Activated CD8-positive, alpha-beta memory T cell treated with anti-CD3 and anti-CD28 coated beads for 1 hour (primary cell): Measurements from ENCODE around the gene SPATA20.

Source experiments
- DNase-seq, 2 donors: peaks; one replicate each; pipeline ENCODE4 v3.0.0-alpha.2; 2020; ENCODE audit warnings: low read depth in 1 of 2; ENCODE audit errors: extremely low read depth in 1 of 2

Gene SPATA20

DNA sequence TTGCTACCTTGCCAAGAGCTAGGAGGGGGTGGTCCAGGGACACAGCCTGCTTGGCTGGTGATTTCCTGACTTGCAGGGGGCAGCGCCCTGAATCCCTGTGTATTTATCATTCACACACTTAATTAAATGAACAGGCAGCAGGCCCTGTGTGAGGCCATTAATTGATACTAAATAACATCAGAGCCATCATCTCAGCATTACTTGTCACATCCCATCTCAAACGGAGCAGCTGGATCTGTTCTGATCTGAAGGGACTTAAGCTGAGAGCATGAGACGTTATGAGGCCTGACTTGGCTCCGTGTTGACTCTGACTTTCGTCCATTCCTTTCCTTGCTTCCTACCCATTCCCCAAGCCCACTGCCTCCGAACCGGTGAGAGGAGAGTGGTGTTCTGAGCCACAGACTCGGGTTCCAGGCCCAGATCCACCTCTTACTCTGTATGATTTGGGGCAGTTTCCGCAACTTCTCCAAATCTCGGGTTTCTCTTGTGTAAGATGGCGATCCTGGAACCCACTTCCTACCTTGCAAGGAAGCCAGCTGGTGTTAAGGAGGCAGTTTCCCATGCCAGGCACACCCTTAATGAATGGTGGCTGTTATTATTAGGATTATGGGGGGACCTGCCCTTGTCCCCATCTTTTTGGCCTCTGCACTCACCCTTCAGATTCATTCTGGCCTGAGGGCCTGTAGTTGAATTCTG lies 47.3 kb downstream of the SPATA20 start:
- DNase-seq, result no peak

GRCh38 chr17:50594892-50595291 lies 47.9 kb downstream of the SPATA20 start:
- DNase-seq, result no peak

- no peak for DNase-seq
These were observed 49.4 kb downstream of the SPATA20 start for GRCh38 chr17:50596191-50597037.

GRCh38 chr17:50598487-50598886 lies 51.5 kb downstream of the SPATA20 start:
- no peak for DNase-seq

GRCh38 chr17:50599606-50600005 lies 52.6 kb downstream of the SPATA20 start:
- no peak for DNase-seq

DNA sequence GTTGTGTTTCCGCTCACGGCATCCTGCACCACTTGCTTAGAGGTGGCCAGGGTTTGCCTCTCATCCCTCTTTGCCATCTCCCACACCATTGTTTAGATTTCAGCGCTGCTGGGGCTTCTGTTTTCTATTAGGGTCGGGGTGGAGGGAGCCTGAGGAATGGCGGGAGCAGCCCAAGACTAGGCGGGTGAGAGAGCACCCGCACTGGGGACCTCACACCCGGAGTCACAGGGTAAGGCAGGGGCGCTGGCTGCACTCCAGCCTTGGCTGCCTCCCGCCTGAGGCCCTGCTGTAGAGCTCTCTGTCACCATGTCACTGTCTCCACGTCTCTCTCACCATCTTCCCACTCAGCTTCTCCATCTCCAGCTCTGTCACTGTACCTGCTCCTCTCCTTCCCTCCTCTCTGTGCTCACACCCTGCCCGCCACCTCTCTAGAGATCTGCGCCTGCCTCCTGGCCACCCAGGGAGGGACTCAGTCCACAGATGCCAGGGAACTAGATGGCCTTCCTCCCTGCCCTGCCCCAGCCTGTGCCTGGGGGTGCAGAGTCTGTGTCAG lies 54.9 kb downstream of the SPATA20 start:
- no peak for DNase-seq

- no peak for DNase-seq
These were observed 55.9 kb downstream of the SPATA20 start for GRCh38 chr17:50602836-50603235.

- no peak for DNase-seq
These were observed 56.4 kb downstream of the SPATA20 start for GRCh38 chr17:50603340-50603739.

- no peak for DNase-seq
These were observed 57.5 kb downstream of the SPATA20 start for GRCh38 chr17:50604513-50604912.

DNA sequence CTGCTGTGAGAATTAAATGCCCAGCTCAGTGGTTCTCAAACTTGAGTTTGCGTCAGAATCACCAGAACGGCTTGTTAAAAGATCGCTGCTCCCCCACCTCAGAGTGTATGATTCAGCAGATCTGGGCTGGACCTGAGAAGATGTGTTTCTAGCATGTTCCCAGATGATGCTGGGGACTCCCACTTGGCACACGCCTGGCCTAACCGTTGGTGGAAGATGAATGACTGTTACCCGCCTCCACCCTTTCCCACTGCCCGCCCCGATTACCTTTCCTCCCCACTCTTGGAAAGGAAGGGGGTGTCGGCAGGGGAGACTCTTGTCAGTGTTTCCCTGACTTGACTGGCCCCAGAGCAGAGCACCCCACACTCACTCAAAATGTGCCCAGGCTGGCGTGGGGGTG lies 58.5 kb downstream of the SPATA20 start:
- DNase-seq, result no peak
